ENCODE data around the gene GPATCH3.

GPATCH3 gene

GRCh38 chr1:26942656-26943055, 42.4 kb upstream of the GPATCH3 start:
- DNase-seq (ENCODE audit: low read depth), result no peak

GRCh38 chr1:26941311-26941710, 41.0 kb upstream of the GPATCH3 start:
- no peak overlapping the region for H3K4me3 ChIP-seq (ENCODE audit: low read depth, low read length)
- DNase-seq (ENCODE audit: low read depth), result no peak
- TF ChIP-seq CTCF (IDR thresholded peaks at IDR 0.05; ENCODE audit: low read depth, low read length, missing control alignments), result no peak

More at GRCh38 chr1:26942656-26943055, 42.4 kb upstream of the GPATCH3 start:
- no peak overlapping the region for H3K4me3 ChIP-seq (ENCODE audit: low read depth, low read length)
- no peak for TF ChIP-seq CTCF (IDR thresholded peaks at IDR 0.05; ENCODE audit: low read depth, low read length, missing control alignments)

- DNase-seq (ENCODE audit: low read depth), result no peak
- no peak for TF ChIP-seq CTCF (IDR thresholded peaks at IDR 0.05; ENCODE audit: low read depth, low read length, missing control alignments)
- H3K4me3 ChIP-seq (ENCODE audit: low read depth, low read length), result no peak overlapping the region
Measured at GRCh38 chr1:26938659-26939025, 38.4 kb upstream of the GPATCH3 start.

- DNase-seq (ENCODE audit: low read depth), result no peak
- H3K4me3 ChIP-seq (ENCODE audit: low read depth, low read length), result no peak overlapping the region
- no peak for TF ChIP-seq CTCF (IDR thresholded peaks at IDR 0.05; ENCODE audit: low read depth, low read length, missing control alignments)
Measured at GRCh38 chr1:26938004-26938658, 37.9 kb upstream of the GPATCH3 start.

GRCh38 chr1:26936823-26937222, 36.6 kb upstream of the GPATCH3 start:
- DNase-seq (ENCODE audit: low read depth), result no peak
- no peak overlapping the region for H3K4me3 ChIP-seq (ENCODE audit: low read depth, low read length)
- TF ChIP-seq CTCF (IDR thresholded peaks at IDR 0.05; ENCODE audit: low read depth, low read length, missing control alignments), result no peak

GRCh38 chr1:26932531-26932930, 32.3 kb upstream of the GPATCH3 start:
- no peak overlapping the region for H3K4me3 ChIP-seq (ENCODE audit: low read depth, low read length)
- DNase-seq (ENCODE audit: low read depth), result peak; percentile 41
- TF ChIP-seq CTCF (IDR thresholded peaks at IDR 0.05; ENCODE audit: low read depth, low read length, missing control alignments), result no peak

- DNase-seq (ENCODE audit: low read depth), result no peak
- H3K4me3 ChIP-seq (ENCODE audit: low read depth, low read length), result no peak overlapping the region
- TF ChIP-seq CTCF (IDR thresholded peaks at IDR 0.05; ENCODE audit: low read depth, low read length, missing control alignments), result no peak
Measured at GRCh38 chr1:26923711-26924110, 23.4 kb upstream of the GPATCH3 start.

Data from GM12864 (cell line).